Dedifferentiated amniotic fluid mesenchymal stem cell (primary cell): ENCODE results near the gene UROS.

Experiments
- DNase-seq: peaks from one replicate; pipeline ENCODE4 v3.0.0-alpha.2; 2016; ENCODE audit errors: extremely low spot score

Gene UROS

DNA sequence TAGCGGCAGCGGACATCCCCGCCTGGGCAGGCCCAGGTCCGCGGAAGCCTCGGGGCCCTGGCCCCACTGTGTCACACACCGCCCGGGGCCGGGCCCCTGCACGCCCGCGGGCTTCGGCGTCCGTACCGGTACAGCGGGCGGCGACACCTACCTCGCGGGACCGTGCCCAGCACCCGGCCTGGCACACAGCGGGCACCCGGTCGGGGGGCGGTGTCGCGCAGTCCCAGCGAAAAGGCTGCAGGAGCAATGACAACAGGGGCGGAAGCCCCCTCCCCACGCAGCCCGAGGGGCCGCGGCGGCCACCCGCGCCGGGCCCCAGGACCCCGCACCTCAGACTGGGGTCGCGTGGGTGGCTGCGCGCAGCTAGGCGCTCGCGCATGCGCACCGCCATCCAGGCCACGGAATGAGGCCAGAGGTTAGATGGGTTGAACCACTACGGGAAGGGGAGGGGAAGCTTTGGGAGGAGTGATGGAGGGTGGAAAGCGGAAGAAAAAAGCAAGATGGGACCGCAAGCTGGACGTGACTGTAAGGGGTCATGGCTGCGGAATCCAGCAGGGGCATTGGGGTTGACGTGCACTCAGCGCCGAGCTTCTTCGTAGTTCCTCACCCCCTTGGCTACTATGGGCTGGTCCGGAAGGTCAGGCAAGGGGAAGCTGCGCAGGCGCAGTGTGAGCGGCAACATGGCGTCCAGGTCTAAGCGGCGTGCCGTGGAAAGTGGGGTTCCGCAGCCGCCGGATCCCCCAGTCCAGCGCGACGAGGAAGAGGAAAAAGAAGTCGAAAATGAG lies at the start of gene UROS, which contains the start of gene BCCIP:
Gene UROS, minus strand, starts transcription at position 381 of the 785 bp plus-strand sequence. CDS start 6,759 bp downstream, outside the sequence.
Gene BCCIP, plus strand, starts transcription at position 669 of the 785 bp plus-strand sequence. Its CDS starts 12 bp downstream, at position 681.
- DNase-seq, result peak; percentile 84

DNA sequence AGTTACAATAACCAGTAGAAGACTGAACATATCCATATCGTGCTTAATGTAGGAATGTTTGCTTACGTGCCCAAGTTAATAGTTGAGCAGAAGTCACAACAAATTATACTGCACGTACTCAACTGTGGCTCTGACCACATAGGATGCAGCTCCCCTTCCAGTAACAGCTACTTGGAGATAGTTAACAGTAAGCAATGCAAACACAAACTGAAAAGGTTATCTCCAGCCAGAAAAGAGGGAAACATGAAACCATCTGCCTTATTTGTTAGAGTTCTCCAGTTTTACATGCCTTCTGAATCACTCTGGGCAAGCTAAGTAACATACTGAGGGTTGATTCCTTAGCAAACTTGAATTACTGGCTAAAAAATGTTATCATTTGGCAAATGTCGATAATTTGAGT lies 48.3 kb upstream of the UROS start:
- no peak for DNase-seq

DNA sequence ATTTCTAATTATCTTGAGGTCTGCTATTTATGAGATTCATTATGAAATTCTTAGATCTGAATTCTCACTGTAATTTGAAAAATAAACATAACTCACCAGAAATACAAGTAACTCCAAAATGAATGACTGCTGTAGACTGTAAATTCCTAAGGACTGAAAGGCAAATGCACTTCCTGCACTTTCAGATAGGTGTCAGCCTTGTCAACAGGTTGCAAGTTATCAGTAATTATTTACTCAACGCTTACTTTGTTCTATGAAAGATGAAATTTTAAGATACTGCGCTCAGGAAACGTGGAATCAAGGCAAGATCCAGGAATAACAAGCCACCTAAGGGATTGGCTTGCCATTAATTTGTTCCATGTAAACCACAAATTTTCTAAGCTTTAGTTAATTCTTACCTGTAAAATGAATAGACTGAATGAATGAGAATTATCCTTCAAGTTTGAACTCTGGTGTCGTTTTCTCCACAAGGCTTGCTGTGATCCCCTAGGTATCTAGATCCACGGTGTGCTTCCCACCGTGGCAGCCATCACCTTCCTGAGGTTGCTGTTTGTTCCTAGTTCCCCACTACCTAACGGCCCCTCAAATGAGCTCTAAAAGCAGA lies 45.4 kb upstream of the UROS start:
- DNase-seq, result peak; percentile 44

DNA sequence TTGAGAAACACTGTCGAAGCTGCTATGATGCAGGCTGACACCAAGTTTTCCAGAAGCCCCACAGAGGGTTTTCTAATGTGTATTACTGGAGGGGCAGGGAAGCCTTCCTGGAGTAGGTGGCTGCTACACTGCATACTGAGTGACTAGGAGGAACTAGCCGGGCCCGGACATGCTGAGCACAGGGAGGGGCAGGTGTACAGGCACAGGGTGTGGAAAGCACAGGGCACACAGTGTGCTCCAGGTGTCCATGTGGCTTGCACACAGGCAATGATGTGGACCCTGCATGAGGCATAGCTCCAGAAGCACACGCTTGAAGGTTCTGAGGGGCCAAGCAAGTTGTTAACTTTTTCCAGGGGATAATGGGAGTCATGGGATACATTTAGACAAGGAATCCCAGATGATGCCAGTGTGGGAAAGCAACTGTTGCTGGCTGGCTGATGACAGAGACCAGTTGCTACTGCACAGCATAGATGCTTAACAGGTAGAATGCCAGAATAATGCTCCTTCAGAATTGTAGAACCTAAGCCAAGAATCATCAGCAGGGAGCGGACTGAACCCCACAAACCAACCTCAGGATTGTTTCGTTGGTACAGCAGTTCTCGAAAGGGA lies 43.5 kb upstream of the UROS start:
- DNase-seq, result no peak

DNA sequence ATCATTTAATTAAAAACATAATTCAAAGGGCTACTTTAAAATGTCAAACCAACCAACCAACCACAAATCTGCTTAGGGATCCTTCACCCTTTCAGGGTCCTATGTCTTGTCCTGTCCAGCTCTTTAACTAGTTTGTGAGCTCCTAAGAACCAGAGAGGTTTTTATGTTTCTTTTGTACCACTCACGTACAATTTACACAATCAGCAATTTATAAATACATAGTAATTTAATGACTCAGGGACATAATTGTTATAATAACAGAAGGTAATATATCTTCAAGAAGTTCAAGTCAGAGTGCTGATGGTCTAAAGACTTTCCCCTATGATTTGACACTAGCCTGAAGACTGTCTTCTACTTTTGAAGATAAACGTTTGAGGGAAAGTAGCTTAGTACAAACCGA lies 42.1 kb upstream of the UROS start:
- DNase-seq, result no peak

DNA sequence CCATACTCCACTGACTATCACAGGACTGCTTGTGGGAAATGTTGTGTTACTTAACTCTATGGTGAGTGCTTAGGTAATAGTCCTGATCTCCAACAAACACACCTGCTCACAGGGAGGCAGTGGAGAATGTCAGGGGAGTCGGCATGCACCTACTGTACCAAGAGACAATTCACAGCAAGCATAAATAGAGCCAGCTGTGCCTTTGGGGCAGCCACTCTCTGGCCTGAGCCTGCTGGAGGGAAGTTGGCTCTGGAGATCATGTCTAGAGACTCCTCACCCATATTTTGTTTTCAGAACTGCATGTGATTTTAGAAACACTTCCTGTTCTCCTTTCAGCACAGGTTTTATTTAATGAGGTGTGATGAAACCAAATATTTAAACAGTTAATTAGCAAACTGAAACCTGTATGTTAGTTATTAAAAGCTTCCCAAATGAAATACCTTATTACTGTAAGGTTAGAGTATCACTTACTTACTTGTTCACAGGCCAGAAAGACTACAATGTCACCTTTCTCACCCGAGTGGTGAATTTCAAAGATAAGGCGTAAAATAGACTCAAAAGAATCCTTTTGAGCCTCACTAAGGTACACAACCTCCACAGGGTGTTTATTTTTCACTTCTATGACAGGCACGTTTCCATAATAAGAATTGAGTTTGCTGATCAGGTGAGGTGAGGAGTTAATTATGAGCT lies 36.2 kb upstream of the UROS start:
- no peak for DNase-seq

DNA sequence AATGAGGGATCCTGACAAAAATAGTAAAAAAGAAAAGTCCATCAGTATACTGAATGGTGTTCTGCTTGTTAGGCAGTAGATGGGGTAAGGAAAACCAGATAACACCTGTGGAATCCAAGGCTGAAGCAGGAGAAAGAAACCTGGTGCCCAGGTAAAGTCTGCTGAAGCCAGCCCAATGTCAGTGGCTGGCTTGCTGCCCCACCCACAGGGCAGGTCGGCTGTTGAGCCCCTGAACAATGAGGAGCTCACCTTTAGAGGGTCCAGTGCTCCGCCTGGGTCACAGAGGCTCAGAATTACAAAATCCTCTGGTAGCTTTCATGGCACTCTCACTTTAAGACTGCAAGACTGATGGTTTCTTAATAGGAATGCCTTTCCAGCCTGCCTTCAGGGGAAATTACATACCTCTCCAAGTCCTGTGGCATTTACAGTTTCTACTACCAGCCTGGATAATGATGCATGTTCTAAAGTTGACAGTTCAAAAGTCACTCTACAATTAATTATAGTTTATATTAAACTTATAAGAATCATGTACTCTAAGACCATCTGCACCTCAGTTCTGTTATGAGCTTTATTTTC lies 34.2 kb upstream of the UROS start:
- no peak for DNase-seq

DNA sequence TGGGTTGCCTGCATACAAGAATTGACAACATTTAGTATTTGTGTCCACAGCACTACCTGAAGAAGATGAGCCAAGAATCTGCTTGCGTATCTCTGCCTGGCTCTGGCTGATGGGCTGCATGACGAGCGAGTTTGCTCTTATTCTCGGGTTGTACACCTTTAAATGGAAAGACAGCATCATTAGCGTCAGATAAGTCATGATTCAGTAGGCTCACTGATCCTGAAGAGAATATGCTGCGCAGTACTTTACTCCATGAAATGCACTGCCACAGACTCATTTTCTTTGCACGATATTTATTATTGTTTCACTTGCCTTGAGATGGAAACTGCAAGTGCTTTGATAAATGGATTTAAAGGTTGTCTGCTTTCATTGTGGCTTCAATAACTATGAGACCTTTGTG lies 29.4 kb upstream of the UROS start:
- no peak for DNase-seq

DNA sequence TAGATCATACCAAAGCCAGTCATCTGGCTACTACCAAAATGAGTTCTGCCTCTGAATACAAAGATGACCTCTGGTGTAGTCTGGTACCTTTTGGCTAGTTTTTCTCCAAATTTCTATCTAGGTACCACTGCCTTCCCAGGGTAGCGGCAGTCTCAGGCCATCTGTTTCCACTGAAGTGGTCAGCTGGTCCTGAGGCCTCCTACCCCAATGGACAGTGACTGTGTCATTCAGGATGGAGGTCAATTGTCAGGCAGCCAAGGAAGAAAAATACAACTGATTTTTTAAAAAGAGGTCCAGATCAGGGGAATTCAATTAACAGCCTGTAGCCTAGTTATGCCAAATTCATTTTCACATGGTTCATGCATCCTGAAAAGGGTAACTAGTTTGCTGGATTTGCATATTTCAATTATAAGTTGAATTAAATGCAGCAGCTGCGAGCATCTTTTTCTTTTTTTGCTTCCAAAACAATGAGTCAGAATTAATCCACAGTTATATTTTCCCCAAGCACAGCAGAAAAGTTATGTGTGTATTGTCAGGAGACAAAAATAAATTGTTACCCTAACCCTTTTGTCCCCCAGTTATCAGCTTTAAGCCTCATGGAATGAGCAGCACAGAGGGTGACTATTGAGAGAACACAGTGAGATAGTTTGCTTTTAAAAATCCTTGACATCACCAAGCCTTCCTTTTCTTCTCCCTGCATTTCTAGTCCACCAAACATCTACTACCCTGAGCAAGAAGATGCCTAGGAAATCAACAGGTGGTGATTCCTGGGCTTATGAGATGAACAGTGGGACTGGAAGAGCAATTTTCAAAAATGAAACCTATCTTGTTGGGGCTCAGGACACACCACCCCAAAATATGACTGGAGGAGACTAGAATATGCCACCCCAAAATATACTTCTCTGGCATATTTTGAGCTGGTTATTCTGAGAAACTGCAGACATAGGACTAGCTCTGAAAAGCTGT lies 28.0 kb upstream of the UROS start:
- no peak for DNase-seq

DNA sequence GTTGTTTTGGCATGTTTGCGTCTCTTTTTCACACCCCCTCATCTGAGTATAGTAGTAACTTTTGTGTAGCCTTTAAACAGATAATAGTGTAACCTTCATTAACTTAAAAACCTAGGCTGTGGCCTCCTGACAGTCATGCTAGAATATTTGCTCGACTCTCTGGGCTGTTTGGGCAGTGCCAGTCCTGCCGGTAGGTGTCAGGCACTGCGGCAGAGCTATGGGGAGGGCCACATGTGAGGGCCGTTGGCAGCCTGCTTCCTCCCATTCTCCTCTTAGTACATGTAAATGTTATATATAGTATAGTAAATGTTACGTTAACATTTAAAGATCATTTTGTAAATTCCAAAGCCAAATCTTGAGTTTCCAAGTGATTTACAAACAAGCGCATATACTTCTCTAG lies 26.4 kb upstream of the UROS start:
- no peak for DNase-seq

DNA sequence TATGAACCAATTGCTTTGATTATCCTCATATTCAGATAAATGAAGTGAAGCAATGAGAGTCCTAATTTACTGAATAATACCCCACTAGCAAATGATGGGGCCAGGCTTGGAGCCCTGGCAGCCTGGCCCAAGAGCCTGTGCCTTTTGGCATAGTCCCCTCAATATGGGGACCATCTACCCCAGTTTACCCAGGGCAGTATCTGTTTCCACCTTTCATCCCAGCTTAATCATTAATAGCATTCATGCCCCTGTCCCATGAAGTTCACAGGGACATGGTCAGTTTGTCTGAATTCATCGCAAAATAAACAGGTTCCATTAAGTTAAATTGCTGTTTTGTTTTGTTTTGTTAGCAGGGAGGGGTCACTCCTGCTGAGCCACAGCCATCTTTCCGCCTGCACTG lies 25.8 kb upstream of the UROS start:
- no peak for DNase-seq

DNA sequence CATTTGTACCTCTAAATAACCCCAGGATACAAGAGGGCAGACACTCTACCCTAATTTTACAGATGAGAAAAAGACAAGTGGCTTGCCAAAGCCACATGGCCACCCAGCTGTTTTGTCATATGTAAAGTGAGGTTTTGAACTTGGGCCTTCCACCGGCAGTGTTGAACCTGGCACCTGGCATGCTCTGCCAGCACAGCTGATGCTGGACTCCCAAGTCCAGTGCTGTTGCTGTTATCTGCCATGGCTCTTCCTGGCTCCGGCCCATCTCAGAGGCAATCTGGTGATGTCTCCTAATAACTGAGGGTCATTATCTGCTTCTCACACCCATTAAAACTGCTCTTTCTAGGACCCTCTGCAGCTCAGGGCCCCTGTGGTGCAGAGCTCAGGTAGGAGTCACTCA lies 25.3 kb upstream of the UROS start:
- no peak for DNase-seq

DNA sequence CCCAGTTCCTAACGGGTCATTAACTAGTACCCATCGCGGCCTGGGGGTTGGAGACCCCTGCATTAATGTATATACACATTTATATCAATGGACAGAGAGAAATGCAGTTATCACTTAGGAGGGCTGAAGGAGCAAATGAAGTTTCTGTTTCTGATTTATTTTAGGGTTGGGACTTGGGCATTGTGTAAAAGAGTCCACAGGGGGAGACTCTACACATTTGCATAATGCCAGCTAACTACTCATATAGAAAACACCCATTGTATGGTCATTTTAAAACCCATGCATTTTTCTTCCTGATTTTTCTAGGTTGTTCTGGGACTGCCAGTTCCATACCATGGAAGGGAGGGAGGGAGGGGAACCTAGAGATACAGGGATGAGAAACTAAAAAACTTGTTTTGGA lies 23.8 kb upstream of the UROS start:
- no peak for DNase-seq

DNA sequence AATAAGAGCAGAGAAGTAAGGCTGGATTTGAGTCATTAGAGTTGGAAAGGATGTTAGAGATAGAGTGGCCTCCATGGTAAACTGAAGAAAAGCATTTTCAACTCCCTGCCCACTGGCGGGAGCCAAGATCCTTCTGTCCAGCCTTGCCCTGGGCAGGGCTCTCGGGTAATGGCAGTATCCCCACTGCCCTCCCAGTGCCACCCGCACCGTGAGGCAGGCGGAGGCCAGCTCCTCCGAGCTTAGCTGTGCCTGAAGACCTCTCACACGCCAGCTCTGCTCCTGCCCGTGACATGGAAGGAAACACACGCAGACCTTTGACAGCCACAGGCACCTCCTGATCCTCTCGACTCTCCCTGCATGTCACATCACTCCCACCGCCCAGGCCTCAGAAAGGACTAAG lies 22.6 kb upstream of the UROS start:
- no peak for DNase-seq

DNA sequence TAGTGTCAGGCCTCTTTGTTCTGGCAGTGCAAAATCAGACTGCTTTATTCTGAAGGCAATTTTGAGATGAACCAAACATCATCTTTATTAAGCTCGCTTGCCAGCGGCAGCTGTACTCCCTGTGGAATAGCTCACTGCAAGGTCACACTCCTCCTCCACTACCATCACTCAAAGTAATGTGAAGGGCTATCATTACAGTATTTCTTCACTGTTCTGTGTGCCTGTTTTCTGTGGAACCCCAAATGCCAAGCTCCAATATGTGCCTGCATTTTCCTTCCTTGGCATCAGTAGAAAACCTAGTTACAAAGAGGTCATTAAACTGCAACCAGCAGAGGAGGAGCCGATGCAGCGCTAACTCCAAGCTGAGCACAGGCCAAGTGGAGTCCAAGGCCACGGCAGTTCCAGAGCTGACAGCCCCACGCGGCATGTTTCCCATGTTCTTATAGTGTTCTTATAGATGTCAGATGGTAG lies 21.7 kb upstream of the UROS start:
- no peak for DNase-seq

DNA sequence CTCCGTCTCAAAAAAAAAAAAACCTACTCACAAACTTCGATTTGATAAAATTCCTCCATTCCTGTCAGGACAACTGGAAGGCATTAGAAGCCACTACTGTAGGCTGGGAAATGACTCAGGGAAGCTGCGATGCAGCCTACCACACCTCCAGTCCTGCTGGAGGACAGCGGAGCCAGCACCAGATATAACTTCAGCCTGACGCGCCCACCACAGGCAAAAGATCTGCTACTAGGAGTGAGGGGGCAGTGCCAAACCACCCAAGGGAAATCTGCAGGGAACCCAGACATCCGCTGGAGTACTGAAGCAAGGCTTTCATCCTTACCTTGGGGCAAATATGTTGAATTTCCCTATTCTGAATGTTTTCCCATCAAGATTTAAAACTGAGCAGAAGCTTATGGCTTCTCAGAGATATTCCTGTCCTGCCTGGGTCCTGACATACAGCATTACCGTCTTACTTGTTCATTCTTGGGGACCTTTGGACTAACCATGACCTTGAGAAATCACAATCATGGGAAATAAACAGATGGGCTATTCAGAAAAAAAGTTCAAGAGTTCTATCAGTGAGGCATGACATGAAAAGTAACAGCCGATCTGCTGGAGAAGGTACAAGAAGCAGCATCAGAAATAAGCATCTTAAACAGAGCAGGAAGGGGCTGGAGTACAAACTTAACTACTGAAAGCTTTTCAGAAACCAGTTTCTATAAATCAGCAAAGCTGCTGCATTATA lies 20.7 kb upstream of the UROS start:
- DNase-seq, result no peak

DNA sequence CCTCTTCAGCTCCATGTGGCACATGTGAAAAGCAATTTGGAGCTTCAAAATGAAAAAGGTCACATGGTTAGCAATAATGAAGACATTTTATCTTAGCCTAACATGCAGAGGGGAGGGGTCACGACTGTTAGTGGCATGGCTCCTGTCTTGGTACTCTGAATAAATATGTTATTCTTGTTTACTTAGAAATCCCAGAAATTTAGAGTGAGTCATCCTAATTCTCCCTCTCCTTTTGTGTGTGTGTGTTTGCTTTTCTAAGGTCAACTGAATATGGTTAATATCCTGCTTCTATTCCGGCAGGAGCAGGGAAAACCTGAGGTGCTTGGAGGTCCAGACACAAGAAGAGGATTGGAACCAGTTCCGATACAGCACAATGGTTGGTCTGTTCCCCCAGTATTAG lies 17.9 kb upstream of the UROS start:
- DNase-seq, result no peak

DNA sequence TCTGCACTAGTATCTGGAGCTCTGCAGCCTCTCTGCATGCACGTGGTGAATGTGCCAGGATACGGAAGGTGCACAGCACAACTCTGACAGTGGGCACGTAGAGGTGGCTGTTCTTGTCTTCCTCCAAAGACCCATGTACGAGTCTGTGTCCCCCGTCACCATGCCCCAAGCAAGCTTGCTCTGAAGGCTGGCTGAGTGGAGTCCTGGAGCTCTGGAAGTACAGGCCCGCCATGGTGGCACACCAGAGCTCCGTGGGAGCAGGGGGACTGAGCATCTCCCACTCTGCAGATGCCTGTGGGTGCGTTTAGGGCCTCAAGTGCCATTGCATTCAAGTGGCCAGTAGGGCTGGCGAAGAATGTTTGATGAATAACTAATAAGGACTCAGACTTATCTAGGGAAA lies 17.3 kb upstream of the UROS start:
- no peak for DNase-seq

DNA sequence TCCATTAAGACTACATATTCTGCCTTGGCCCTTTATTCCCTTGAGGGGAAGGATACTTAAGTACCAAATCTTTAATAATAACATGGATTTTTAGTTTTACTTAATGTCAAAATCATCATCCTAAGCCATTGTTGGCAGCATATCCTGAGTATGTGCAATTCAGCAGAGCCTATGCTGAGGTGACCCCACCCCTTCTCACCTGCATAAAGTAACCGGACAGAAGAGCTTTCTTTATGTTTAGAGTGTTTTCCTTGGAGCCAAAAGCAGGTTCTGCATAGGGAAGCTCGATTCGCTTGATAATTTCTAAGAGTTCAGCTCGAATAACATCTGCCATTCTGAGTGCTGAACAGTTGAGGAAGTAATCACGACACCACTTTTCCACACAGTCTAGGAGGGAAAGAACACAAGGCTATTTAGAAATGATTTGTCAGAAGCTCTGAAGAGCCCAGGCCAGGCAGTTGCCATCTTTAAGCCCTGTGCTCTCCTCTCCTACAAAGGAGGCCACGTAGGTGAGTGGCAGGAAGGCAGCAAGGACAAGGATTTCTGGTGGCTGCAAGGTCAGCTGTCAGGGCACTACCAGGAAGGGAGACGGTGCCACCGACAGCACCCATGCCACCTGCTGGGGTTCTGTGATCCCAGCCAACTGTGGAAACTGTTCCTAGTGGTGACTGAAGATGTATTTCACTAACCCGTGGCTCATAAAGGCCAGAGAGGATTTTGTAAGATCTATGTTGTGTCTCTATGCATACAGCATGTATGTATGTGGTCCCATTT lies 15.9 kb upstream of the UROS start:
- DNase-seq, result no peak
